GM12864 (cell line): Measurements from ENCODE around the gene CENPT.
A peak's percentile ranks its signal among the peaks of the same experiment; 100 is the strongest.

Experiments used
- DNase-seq: peaks from one replicate; pipeline ENCODE4 v3.0.0-alpha.2; 2011; ENCODE audit warnings: low read depth
- H3K4me3 ChIP-seq: 2 replicates; pipeline ENCODE4 v1.5.1; 2011; ENCODE audit warnings: mild to moderate bottlenecking, low read depth, low read length, control low read depth
- CTCF ChIP-seq: IDR thresholded peaks from 2 replicates; pipeline ENCODE4 v1.5.1; 2011; ENCODE audit warnings: low read depth, mild to moderate bottlenecking, moderate library complexity, low read length, control low read depth, inconsistent platforms; ENCODE audit errors: missing control alignments

The CENPT gene

GRCh38 chr16:67874372-67874771, 26.9 kb upstream of the CENPT start:
- no peak for DNase-seq
- no peak for TF ChIP-seq CTCF
- H3K4me3 ChIP-seq, result peak overlapping the region; percentile 70

GRCh38 chr16:67873435-67874370, 26.2 kb upstream of the CENPT start:
- H3K4me3 ChIP-seq, result peak overlapping the region; percentile 70
- DNase-seq, result no peak
- no peak for TF ChIP-seq CTCF

GRCh38 chr16:67872631-67873434, 25.3 kb upstream of the CENPT start, which contains the start of gene EDC4:
EDC4 (plus strand) TSS chr16:67873052; CDS start chr16:67873262, 210 bp downstream.
- TF ChIP-seq CTCF, result no peak
- H3K4me3 ChIP-seq, result peak within 1 kb of the TSS; percentile 70
- DNase-seq, result peak; percentile 51

DNA sequence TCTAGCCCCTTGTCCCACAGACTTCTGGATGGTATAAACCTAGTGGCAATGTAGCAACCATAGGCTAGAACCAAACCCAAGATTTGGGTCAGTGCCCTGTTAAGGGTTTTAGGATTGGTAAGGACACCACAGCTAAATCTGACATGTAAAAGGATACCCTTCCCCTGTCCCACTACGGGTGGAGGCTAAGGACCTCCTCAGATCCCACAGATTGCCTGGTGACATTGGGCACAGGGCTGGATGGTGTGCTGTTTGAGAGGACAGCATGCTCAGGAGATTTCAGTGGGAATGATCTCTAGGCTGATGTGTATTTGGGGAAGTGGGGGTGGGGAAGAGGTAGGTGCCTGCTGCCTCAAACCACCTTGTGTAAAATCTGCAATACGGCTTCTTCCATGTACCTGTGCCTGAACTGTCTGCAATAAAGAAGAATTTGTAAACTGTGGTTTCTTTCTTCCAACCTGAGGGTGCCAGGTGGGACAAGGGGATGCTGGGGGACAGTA, 24.7 kb upstream of the CENPT start:
- H3K4me3 ChIP-seq, result peak overlapping the region; percentile 70
- DNase-seq, result no peak
- TF ChIP-seq CTCF, result no peak

DNA sequence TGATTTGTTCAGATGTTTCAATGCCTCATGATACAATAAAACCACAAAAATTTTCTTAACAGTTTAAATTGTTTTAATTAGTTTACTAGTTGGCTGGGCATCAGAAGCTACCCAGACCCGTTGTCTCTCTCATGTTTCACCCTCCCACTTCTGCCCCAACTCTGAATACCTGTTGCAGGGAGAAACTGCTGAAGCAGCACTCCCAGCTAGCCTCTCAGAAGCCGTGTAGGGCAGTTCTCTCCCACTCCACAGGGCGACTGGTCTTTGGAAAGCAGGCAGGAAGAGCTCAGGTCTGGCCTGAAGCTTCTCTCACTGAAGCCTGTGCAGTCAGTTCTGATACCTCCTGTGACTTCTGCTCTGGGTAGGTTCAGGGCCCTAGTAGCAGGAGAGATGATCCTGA, 23.8 kb upstream of the CENPT start:
- no peak for DNase-seq
- no peak overlapping the region for H3K4me3 ChIP-seq
- no peak for TF ChIP-seq CTCF

DNA sequence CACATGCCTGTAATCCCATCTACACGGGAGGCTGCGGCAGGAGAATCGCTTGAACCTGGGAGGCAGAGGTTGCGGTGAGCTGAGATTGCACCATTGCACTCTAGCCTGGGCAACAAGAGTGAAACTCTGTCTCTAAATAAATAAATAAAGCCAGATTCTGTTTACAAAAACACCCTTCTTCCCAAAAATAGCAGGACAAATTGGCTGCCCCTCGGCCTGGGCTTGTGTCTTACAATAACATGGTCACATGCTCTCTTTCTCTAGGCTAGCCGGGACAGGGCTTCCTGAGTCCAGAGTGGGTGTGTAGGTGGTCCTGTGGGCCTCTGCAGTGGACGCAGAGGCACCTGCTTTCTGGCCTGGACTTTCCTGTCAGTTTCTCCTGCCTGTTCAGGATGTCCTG, 22.2 kb upstream of the CENPT start:
- H3K4me3 ChIP-seq, result no peak overlapping the region
- DNase-seq, result no peak
- TF ChIP-seq CTCF, result no peak
